SK-N-SH (cell line): ENCODE results near the gene IL27RA. TPM values are rescaled to one million over a fixed set of nuclear protein-coding genes. Genes with fewer than 3 reads are reported as not detected.

Experiments
- CTCF ChIA-PET: fragments of 300-600, 350-600 bp; formaldehyde crosslinking; extraction: SDS; loops from one replicate; lab custom pipeline; 2021; lab: Yijun Ruan, JAX
- POLR2A ChIA-PET: fragments of 350-600 bp; sonication (Branson Sonifier 250); formaldehyde crosslinking; extraction: SDS; loops from one replicate; lab custom pipeline; 2020; ENCODE audit warnings: antibody characterized with exemption, inconsistent platforms; lab: Yijun Ruan, JAX
- DNase-seq: peaks from one replicate; pipeline ENCODE4 v3.0.0; 2012
- H2AFZ ChIP-seq: fragments of 200-600 bp; sonication (generic); 2 replicates; pipeline ENCODE4 v1.8.1; 2016; ENCODE audit warnings: antibody characterized with exemption, mild to moderate bottlenecking, low read depth
- H3F3A ChIP-seq: fragments of 200-600 bp; sonication (generic); replicated peaks from 2 replicates; pipeline ENCODE3; 2016; ENCODE audit warnings: antibody characterized with exemption, mild to moderate bottlenecking; ENCODE audit not compliant: insufficient read depth
- H3K27ac ChIP-seq, 2 experiments: fragments of 200-500 bp in 1 of 2; fragments of 200-600 bp in 1 of 2; sonication (Bioruptor generic) in 1 of 2; sonication (generic), shearing (Covaris generic) in 1 of 2; 2 replicates each; pipeline versions ENCODE4 v1.5.1 to v1.6.1; 2014 to 2016; ENCODE audit warnings: low read depth in 2 of 2, inconsistent platforms in 1 of 2, low read length in 1 of 2, mild to moderate bottlenecking in 1 of 2, mixed read lengths in 1 of 2
- H3K27me3 ChIP-seq: fragments of 200-600 bp; sonication (generic), shearing (Covaris generic); 2 replicates; pipeline ENCODE4 v1.6.1; 2016; ENCODE audit warnings: mixed run types; ENCODE audit not compliant: insufficient read depth
- H3K36me3 ChIP-seq, 2 experiments: fragments of 200-500 bp in 1 of 2; fragments of 200-600 bp in 1 of 2; sonication (Bioruptor generic) in 1 of 2; sonication (generic) in 1 of 2; replicated peaks in 1 of 2; 2 replicates each; pipeline versions ENCODE3 to v1.5.1; 2014 to 2016; ENCODE audit warnings: low read length in 1 of 2, mild to moderate bottlenecking in 1 of 2; ENCODE audit not compliant: insufficient read depth in 2 of 2, control insufficient read depth in 1 of 2
- H3K4me1 ChIP-seq, 2 experiments: fragments of 200-500 bp in 1 of 2; fragments of 200-600 bp in 1 of 2; sonication (Bioruptor generic) in 1 of 2; sonication (generic), shearing (Covaris generic) in 1 of 2; 2 replicates each; pipeline versions ENCODE4 v1.5.1 to v1.6.1; 2014 to 2016; ENCODE audit warnings: low read depth in 1 of 2, low read length in 1 of 2, mixed run types in 1 of 2; ENCODE audit not compliant: insufficient read depth in 2 of 2, control insufficient read depth in 1 of 2
- H3K4me2 ChIP-seq: fragments of 200-600 bp; sonication (generic), shearing (Covaris generic); 2 replicates; pipeline ENCODE4 v1.6.1; 2017; ENCODE audit warnings: mixed run types
- H3K4me3 ChIP-seq, 2 experiments: fragments of 200-500 bp in 1 of 2; fragments of 200-600 bp in 1 of 2; sonication (Bioruptor generic) in 1 of 2; sonication (generic), shearing (Covaris generic) in 1 of 2; 2 replicates each; pipeline versions ENCODE4 v1.5.1 to v1.8.1; 2014 to 2016; ENCODE audit warnings: low read depth in 2 of 2, inconsistent platforms in 1 of 2, low read length in 1 of 2, mild to moderate bottlenecking in 1 of 2, mixed read lengths in 1 of 2, moderate library complexity in 1 of 2
- H3K79me2 ChIP-seq: fragments of 200-600 bp; sonication (generic); 2 replicates; pipeline ENCODE4 v1.8.1; 2017; ENCODE audit warnings: mild to moderate bottlenecking; ENCODE audit not compliant: insufficient read depth
- H3K9ac ChIP-seq: fragments of 200-600 bp; sonication (generic); 2 replicates; pipeline ENCODE4 v1.6.1; 2017; ENCODE audit warnings: mixed run types
- H3K9me2 ChIP-seq: fragments of 200-600 bp; sonication (generic); 2 replicates; pipeline ENCODE4 v1.6.1; 2017; ENCODE audit warnings: mixed run types
- H3K9me3 ChIP-seq: fragments of 200-600 bp; sonication (generic); 2 replicates; pipeline ENCODE4 v1.6.1; 2017; ENCODE audit warnings: mixed run types, mild to moderate bottlenecking, moderate library complexity
- H4K20me1 ChIP-seq: fragments of 200-600 bp; sonication (generic); 2 replicates; pipeline ENCODE4 v1.6.1; 2017; ENCODE audit warnings: mild to moderate bottlenecking, mixed run types; ENCODE audit not compliant: insufficient read depth
- FOSL2 ChIP-seq: IDR thresholded peaks from 2 replicates; pipeline ENCODE4 v1.4.0; 2012; ENCODE audit warnings: low read depth, mild to moderate bottlenecking, moderate library complexity, borderline replicate concordance
- FOXJ3 ChIP-seq: sonication (generic); formaldehyde crosslinking; IDR thresholded peaks from 2 replicates; pipeline ENCODE4 v1.5.1; 2020; ENCODE audit warnings: mild to moderate bottlenecking, missing genetic modification reagents
- JUND ChIP-seq: IDR thresholded peaks from 2 replicates; pipeline ENCODE4 v1.4.0; 2012
- MEF2A ChIP-seq: IDR thresholded peaks from 2 replicates; pipeline ENCODE4 v1.4.0; 2012; ENCODE audit warnings: low read depth, borderline replicate concordance
- MXI1 ChIP-seq: IDR thresholded peaks from 2 replicates; pipeline ENCODE4 v1.6.1; 2012; ENCODE audit warnings: mild to moderate bottlenecking, low read depth, low read length, improper control_type of control experiment
- NRF1 ChIP-seq: IDR thresholded peaks from 2 replicates; pipeline ENCODE4 v1.6.1; 2012; ENCODE audit warnings: low read depth, mild to moderate bottlenecking, low read length
- PBX3 ChIP-seq: IDR thresholded peaks from 2 replicates; pipeline ENCODE4; 2012
- RAD21 ChIP-seq: IDR thresholded peaks from 2 replicates; pipeline ENCODE4 v1.6.1; 2012; ENCODE audit warnings: mild to moderate bottlenecking, low read length
- RCOR1 ChIP-seq: fragments of 150-350 bp; IDR thresholded peaks from 2 replicates; pipeline ENCODE4 v1.6.1; 2017; ENCODE audit warnings: antibody characterized with exemption, low read length
- RFX5 ChIP-seq: IDR thresholded peaks from 2 replicates; pipeline ENCODE4 v1.6.1; 2012; ENCODE audit warnings: mild to moderate bottlenecking, improper control_type of control experiment, low read length
- TCF12 ChIP-seq: IDR thresholded peaks from 2 replicates; pipeline ENCODE4 v1.4.0; 2012
- TEAD4 ChIP-seq: IDR thresholded peaks from 2 replicates; pipeline ENCODE4 v1.4.0; 2012; ENCODE audit warnings: mild to moderate bottlenecking, borderline replicate concordance; ENCODE audit not compliant: insufficient read depth
- USF1 ChIP-seq: IDR thresholded peaks from 2 replicates; pipeline ENCODE4 v1.4.0; 2012; ENCODE audit warnings: low read depth, borderline replicate concordance
- YY1 ChIP-seq: IDR thresholded peaks from 2 replicates; pipeline ENCODE4 v1.4.0; 2012; ENCODE audit warnings: low read depth, mild to moderate bottlenecking
- WGBS: methylation state at CpG from one replicate; pipeline ENCODE4 v1.1.6; 2017; ENCODE audit warnings: low lambda C conversion rate; 5-methylcytosine and 5-hydroxymethylcytosine counted together
- polyA plus RNA-seq, 3 experiments: library from polyadenylated mRNA; depleted of rRNA; stranded (reverse); fragments of >200 nt; gene quantifications; 2 replicates each; pipeline ENCODE4 v1.2.3, GENCODE V29; 2012
- TF ChIP-seq, protein P1 (sequence below): IDR thresholded peaks from 2 replicates; pipeline ENCODE4 v1.6.1; 2012; ENCODE audit warnings: mild to moderate bottlenecking, low read depth, low read length, moderate library complexity

Gene IL27RA
- polyA plus RNA-seq, 1 of the 3 experiments (the other 2 are of a cell fraction): 9.3 TPM

DNA sequence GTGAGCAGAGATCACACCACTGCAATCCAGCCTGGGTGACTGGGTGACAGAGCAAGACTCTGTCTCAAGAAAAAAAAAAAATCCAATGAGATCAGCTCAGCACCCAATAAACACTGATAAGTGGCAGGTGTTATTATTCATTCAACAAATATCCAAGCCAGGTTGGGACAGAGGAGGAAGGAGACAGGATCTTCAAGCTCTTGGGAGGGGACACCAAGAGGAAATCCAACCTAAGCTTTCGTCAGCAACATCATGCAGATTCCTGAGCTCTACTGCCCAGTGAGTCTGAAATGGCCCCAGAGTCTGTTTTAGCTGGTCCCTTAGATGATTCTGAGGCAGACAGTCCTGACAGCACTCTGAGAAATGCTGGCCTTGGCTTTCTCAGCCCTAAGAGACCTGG is 33.1 kb upstream of the IL27RA start:
- peaks cover 6% of the 10 kb centered on the region; the same call in 1 of the 2 replicates for H3K79me2 ChIP-seq
- no peak for DNase-seq
- H3K9me3 ChIP-seq: peaks cover 10% of the 10 kb centered on the region; the same call in 1 of the 2 replicates
- H3K9ac ChIP-seq: no peak overlapping the region
- no peaks in the 10 kb centered on the region for H3K27me3 ChIP-seq
- H3F3A ChIP-seq: no peaks in the 10 kb centered on the region
- H3K27ac ChIP-seq: no peak overlapping the region
- no peak overlapping the region for H3K4me3 ChIP-seq
- no peaks in the 10 kb centered on the region for H3K9me2 ChIP-seq
- ChIA-PET CTCF (interaction anchor here (0.9 to 2.1 kb wide), 5 partner anchors 33 to 74 kb away, joined by 3 to 5 read pairs (median 4); partner anchors contain the start of genes IL27RA and MISP3), POLR2A (interaction anchor here (0.8 kb wide), 1 partner anchor 17 kb away, joined by 3 read pairs; no protein-coding TSS in a partner anchor)
- H2AFZ ChIP-seq: no peak overlapping the region
- no peaks in the 10 kb centered on the region for H4K20me1 ChIP-seq
- 83% methylated on average over 1 of the region's 1 CpG for WGBS
- H3K36me3 ChIP-seq: peaks cover 0 to 16% of the 10 kb centered on the region in 2 experiments
- TF ChIP-seq PBX3 (no peak), TCF12 (no peak), USF1 (no peak), TEAD4 (no peak), YY1 (no peak), MXI1 (no peak), MEF2A (no peak), FOXJ3 (CRISPR knock-in tag) (no peak), FOSL2 (no peak), NRF1 (no peak), JUND (no peak)
- TF ChIP-seq, protein P1, sequence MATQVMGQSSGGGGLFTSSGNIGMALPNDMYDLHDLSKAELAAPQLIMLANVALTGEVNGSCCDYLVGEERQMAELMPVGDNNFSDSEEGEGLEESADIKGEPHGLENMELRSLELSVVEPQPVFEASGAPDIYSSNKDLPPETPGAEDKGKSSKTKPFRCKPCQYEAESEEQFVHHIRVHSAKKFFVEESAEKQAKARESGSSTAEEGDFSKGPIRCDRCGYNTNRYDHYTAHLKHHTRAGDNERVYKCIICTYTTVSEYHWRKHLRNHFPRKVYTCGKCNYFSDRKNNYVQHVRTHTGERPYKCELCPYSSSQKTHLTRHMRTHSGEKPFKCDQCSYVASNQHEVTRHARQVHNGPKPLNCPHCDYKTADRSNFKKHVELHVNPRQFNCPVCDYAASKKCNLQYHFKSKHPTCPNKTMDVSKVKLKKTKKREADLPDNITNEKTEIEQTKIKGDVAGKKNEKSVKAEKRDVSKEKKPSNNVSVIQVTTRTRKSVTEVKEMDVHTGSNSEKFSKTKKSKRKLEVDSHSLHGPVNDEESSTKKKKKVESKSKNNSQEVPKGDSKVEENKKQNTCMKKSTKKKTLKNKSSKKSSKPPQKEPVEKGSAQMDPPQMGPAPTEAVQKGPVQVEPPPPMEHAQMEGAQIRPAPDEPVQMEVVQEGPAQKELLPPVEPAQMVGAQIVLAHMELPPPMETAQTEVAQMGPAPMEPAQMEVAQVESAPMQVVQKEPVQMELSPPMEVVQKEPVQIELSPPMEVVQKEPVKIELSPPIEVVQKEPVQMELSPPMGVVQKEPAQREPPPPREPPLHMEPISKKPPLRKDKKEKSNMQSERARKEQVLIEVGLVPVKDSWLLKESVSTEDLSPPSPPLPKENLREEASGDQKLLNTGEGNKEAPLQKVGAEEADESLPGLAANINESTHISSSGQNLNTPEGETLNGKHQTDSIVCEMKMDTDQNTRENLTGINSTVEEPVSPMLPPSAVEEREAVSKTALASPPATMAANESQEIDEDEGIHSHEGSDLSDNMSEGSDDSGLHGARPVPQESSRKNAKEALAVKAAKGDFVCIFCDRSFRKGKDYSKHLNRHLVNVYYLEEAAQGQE: no peak
- H3K4me1 ChIP-seq: peaks cover 0 to 11% of the 10 kb centered on the region in 2 experiments; a peak in 1 of 4 replicates
- H3K4me2 ChIP-seq: no peak overlapping the region

DNA sequence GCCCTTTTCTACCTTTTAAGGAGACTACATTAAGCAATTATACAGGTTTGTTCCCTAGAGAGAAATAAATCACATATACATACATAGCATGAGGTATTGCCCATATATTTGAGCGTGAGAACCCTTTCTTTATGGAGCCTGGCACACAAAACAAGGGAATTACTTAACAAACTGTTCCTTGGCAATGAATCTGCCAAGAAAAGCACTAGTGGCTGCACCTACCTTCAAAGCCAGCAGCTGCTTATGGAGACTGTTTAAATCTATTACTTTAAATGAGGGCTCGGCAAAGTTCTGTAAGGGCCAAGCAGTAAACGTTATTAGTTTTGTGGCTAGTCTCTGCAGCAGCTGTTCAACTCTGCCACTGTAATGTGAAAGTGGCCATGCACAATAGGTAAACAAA is 32.5 kb upstream of the IL27RA start:
- no peak for DNase-seq
- no peak overlapping the region for H3K4me2 ChIP-seq
- no peak overlapping the region for H3K4me3 ChIP-seq
- POLR2A ChIA-PET: interaction anchor here (0.8 kb wide), 1 partner anchor 18 kb away, joined by 3 read pairs; no protein-coding TSS in a partner anchor
- peaks cover 0 to 16% of the 10 kb centered on the region in 2 experiments for H3K36me3 ChIP-seq
- H2AFZ ChIP-seq: no peak overlapping the region
- TF ChIP-seq, protein P1: no peak
- TF ChIP-seq RFX5 (no peak), RAD21 (no peak), RCOR1 (no peak)
- TF ChIP-seq, all 33 proteins: peak for 0
- no peaks in the 10 kb centered on the region for H4K20me1 ChIP-seq
- H3K9ac ChIP-seq: no peak overlapping the region
- CTCF ChIA-PET: interaction anchor here (0.9 to 2.1 kb wide), 4 partner anchors 33 to 74 kb away, joined by 3 to 5 read pairs (median 4); partner anchors contain the start of genes IL27RA and MISP3
- WGBS: 100% methylated on average over 3 of the region's 3 CpGs
- H3F3A ChIP-seq: no peaks in the 10 kb centered on the region
- H3K27ac ChIP-seq: no peak overlapping the region
- H3K9me3 ChIP-seq: peaks cover 10% of the 10 kb centered on the region; the same call in 1 of the 2 replicates
- H3K27me3 ChIP-seq: no peaks in the 10 kb centered on the region
- H3K4me1 ChIP-seq: peaks cover 0 to 7% of the 10 kb centered on the region in 2 experiments; a peak in 1 of 4 replicates
- no peaks in the 10 kb centered on the region for H3K9me2 ChIP-seq
- H3K79me2 ChIP-seq: peaks cover 6% of the 10 kb centered on the region; the same call in 1 of the 2 replicates
